Activated naive CD4-positive, alpha-beta T cell treated with anti-CD3 and anti-CD28 coated beads, Interleukin-2, amount 10 ng/mL, durations not matched to agents 7 days and 5 days (primary cell): Measurements from ENCODE around the gene EMSY.
"Not testable (repeated sequence)": the region's sequence is repeated elsewhere in the genome, so short reads cannot be mapped to it uniquely, and the experiment has no call there.

Source experiments
- CTCF ChIA-PET: fragments of 350-600 bp; sonication (Branson Sonifier 250); formaldehyde crosslinking; loops from one replicate; lab custom pipeline; 2021; ENCODE audit warnings: antibody characterized with exemption; lab: Charles Lee
- DNase-seq: peaks from one replicate; pipeline ENCODE4 v3.0.0-alpha.2; 2020
- H3K27ac Mint-ChIP-seq: one replicate; pipeline ENCODE4 v1.8.0; 2021; ENCODE audit warnings: mild to moderate bottlenecking, moderate library complexity, mixed read lengths
- H3K27me3 Mint-ChIP-seq: one replicate; pipeline ENCODE4 v1.8.0; 2021; ENCODE audit warnings: mild to moderate bottlenecking, mixed read lengths
- H3K36me3 Mint-ChIP-seq: one replicate; pipeline ENCODE4 v1.8.0; 2021; ENCODE audit warnings: mixed read lengths
- H3K4me1 Mint-ChIP-seq: one replicate; pipeline ENCODE4 v1.8.0; 2021; ENCODE audit warnings: mixed read lengths
- H3K4me3 Mint-ChIP-seq: one replicate; pipeline ENCODE4 v1.8.0; 2021; ENCODE audit warnings: mild to moderate bottlenecking, moderate library complexity, mixed read lengths
- H3K9me3 Mint-ChIP-seq: one replicate; pipeline ENCODE4 v1.8.0; 2021; ENCODE audit warnings: mixed read lengths

Gene EMSY

GRCh38 chr11:76577921-76578653, 133.3 kb downstream of the EMSY start:
- Mint-ChIP-seq H3K27me3 (peaks cover 35% of the 10 kb centered on the region), H3K4me1 (peaks cover 2% of the 10 kb centered on the region), H3K4me3 (no peak overlapping the region), H3K9me3 (no peaks in the 10 kb centered on the region), H3K27ac (no peak overlapping the region), H3K36me3 (no peaks in the 10 kb centered on the region)
- no peak for DNase-seq
- CTCF ChIA-PET: interaction anchor here (1.3 to 1.4 kb wide), 2 partner anchors 10 to 15 kb away, joined by 3 to 4 read pairs; no protein-coding TSS in a partner anchor

DNA sequence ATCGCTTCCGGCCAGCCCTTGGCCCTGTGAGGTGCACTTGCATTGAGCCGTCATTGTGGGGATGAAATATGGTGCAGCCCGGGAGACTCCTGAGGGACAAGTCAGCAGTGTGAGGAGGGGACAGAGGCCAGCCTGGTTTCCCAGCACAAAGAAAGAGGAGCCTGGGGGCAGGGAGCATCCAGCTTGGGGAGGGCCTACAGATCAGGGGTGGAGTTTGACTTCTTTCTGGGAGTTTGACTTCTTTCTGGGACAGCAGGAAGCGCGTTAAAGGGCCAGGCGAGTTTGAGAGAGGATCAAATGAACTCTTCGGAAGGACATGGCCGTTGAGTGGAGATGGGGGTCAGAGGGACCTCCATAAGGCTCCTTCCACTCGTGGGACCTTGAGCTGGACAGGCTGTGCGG, 133.8 kb downstream of the EMSY start:
- Mint-ChIP-seq H3K9me3 (no peaks in the 10 kb centered on the region), H3K4me3 (no peak overlapping the region), H3K27ac (no peak overlapping the region), H3K4me1 (no peaks in the 10 kb centered on the region), H3K36me3 (no peaks in the 10 kb centered on the region), H3K27me3 (peaks cover 35% of the 10 kb centered on the region)
- CTCF ChIA-PET: interaction anchor here (1.3 to 1.4 kb wide), 2 partner anchors 9 to 14 kb away, joined by 3 to 4 read pairs; no protein-coding TSS in a partner anchor
- no peak for DNase-seq

- peaks cover 35% of the 10 kb centered on the region for H3K27me3 Mint-ChIP-seq
- no peaks in the 10 kb centered on the region for H3K36me3 Mint-ChIP-seq
- no peaks in the 10 kb centered on the region for H3K9me3 Mint-ChIP-seq
- no peaks in the 10 kb centered on the region for H3K4me1 Mint-ChIP-seq
- no peak overlapping the region for H3K4me3 Mint-ChIP-seq
- CTCF ChIA-PET: no interaction called here
- H3K27ac Mint-ChIP-seq: no peak overlapping the region
- no peak for DNase-seq
Measured at GRCh38 chr11:76579056-76579751, 134.4 kb downstream of the EMSY start.

- CTCF ChIA-PET: no interaction called here
- H3K27ac Mint-ChIP-seq: no peak overlapping the region
- H3K4me1 Mint-ChIP-seq: no peaks in the 10 kb centered on the region
- H3K4me3 Mint-ChIP-seq: no peak overlapping the region
- peaks cover 30% of the 10 kb centered on the region for H3K27me3 Mint-ChIP-seq
- DNase-seq: no peak
- H3K36me3 Mint-ChIP-seq: no peaks in the 10 kb centered on the region
- H3K9me3 Mint-ChIP-seq: no peaks in the 10 kb centered on the region
Measured at GRCh38 chr11:76579752-76580151, 134.9 kb downstream of the EMSY start.

- DNase-seq, CTCF ChIA-PET, H3K27ac Mint-ChIP-seq, H3K4me3 Mint-ChIP-seq, H3K9me3 Mint-ChIP-seq, H3K4me1 Mint-ChIP-seq, H3K36me3 Mint-ChIP-seq: not testable (repeated sequence)
- H3K27me3 Mint-ChIP-seq: peaks cover 11% of the 10 kb centered on the region
Measured at GRCh38 chr11:76582471-76582870, 137.7 kb downstream of the EMSY start.

DNA sequence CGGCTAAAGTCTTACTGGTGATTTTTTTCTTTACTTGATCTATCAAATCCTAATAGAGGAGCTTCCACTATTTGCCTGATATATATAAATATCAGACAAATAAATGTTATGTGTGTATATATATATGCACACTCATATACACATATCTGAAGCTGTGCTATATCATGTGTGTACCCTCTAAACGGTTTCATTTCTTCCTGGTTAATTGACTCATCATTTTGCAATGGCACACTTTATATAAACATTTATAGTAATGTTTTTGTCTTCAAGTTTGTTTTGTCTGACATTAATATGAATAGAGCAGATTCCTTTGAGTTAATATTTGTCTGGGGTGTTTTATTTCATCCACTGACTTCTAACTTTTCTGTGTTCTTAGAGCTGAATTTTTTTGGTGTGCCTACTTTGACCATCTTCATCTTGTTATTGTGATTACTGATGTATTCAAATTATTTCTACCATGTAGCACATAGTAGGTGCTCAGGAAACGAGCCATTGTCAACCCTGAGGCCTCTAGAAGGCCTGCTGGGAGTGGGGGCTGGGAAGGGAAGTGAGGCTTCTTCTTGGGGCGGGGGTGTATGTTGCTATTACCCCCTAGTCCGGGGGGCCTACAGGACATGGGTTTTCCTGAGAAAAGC, 143.1 kb downstream of the EMSY start:
- CTCF ChIA-PET: interaction anchor here (1.2 kb wide), 1 partner anchor 10 kb away, joined by 3 read pairs; no protein-coding TSS in a partner anchor
- Mint-ChIP-seq H3K4me3 (no peak overlapping the region), H3K27ac (peak overlapping the region; percentile 87), H3K9me3 (peaks cover 2% of the 10 kb centered on the region), H3K4me1 (peaks cover 58% of the 10 kb centered on the region), H3K36me3 (peaks cover 4% of the 10 kb centered on the region), H3K27me3 (peaks cover 8% of the 10 kb centered on the region)
- DNase-seq: no peak

DNA sequence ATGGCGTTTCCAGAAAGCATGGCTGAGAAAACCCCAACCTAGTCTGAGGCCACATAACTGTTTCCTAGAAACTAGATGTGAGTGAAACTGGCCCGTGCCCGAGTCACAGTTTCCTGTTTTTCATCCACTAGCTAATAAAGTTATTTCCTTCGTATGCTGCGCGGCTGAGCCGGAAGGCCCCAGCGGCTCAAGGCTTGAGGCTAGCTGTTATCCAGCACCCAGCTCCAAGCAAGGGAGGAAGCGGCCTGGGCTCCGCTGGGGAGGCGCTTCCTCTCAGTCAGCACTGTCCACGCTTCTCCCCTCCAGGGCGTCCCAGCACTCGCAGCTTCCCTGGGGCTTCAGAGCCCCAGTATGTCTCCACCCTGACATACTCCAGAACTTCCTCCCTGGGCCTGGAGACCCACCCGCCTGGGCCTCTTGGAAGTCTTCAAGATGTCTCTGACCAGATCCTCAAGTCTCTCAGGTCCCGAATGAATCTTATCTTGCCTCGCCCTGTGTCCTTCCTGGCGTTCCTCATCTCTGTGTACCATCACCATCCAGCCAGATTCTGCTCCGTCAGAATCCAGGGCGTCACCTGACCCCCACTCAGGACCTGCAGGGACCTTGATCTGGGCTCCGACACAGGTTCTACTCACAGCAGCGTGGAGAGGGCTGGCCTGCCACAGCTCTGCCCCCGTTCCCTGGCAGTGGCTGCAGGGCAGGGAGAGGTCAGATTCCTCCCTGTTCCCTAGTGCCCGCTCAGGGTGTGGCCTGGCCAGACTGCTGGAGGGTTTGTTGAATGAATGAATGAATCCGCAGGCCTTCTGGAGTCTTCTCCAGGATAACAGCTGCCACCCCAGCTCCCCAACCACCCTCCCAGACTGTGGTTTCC, 143.9 kb downstream of the EMSY start:
- Mint-ChIP-seq H3K36me3 (peaks cover 4% of the 10 kb centered on the region), H3K4me3 (no peak overlapping the region), H3K27ac (peak overlapping the region; percentile 87), H3K4me1 (peaks cover 65% of the 10 kb centered on the region), H3K9me3 (peaks cover 2% of the 10 kb centered on the region), H3K27me3 (peaks cover 10% of the 10 kb centered on the region)
- DNase-seq: peak; percentile 70
- CTCF ChIA-PET: interaction anchor here (1.2 kb wide), 1 partner anchor 11 kb away, joined by 3 read pairs; no protein-coding TSS in a partner anchor

GRCh38 chr11:76589477-76589876, 144.7 kb downstream of the EMSY start:
- H3K4me1 Mint-ChIP-seq: peaks cover 69% of the 10 kb centered on the region
- CTCF ChIA-PET: interaction anchor here (1.2 kb wide), 1 partner anchor 9 kb away, joined by 5 read pairs; no protein-coding TSS in a partner anchor
- H3K4me3 Mint-ChIP-seq: no peak overlapping the region

DNA sequence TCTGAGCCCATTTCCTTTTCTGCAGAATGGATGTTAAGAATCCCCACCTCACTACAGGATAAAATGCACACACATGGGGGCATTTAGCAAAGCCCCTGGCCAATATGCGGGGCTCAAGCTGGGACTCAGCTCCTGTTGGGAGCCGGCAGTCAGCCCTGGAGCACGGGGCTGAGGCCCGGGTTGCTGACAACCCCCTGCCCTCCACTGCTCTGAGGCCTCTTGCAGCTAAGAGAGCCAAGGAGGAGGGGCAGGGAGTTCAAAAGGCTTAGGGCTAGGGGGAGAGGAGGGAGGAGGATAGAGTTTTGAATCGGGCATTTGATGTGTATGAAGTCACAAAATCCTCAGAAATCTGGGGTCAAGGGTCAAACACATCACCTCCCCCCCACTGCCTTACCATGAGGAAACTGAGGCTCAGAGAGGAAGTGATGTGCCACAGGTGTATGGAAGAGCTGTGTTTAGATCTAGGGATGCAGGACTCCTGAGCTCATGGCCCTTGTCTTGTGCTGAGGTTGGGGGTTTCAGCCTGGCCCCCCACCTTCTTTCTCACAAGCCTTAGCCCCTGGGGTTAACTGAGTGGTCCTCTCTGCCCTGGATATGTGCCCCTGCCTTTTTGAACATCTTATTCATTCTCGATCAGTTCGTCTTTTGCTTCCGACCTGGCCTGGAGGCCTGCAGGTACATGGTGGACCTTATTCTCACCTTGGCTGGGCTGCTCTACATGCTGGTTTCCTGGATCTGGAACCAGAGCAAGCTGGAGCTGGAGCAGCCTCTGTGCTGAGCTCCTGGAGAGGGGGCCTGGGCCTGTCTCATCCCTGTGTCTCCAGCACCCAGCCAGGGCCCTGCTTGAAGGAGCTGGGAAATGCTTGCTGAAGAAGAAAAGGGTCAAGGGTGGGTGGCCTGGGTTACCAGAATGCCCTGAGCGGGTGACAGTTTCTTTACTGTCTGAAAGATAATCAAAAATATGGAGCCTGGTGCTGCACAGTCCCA, 145.4 kb downstream of the EMSY start:
- H3K4me3 Mint-ChIP-seq: no peak overlapping the region
- CTCF ChIA-PET: interaction anchor here (1.2 kb wide), 1 partner anchor 8 kb away, joined by 5 read pairs; no protein-coding TSS in a partner anchor
- H3K27ac Mint-ChIP-seq: peak overlapping the region; percentile 87
- H3K36me3 Mint-ChIP-seq: peaks cover 9% of the 10 kb centered on the region
- peaks cover 2% of the 10 kb centered on the region for H3K9me3 Mint-ChIP-seq
- H3K27me3 Mint-ChIP-seq: peaks cover 20% of the 10 kb centered on the region
- H3K4me1 Mint-ChIP-seq: peaks cover 77% of the 10 kb centered on the region
- DNase-seq: no peak

More at GRCh38 chr11:76589477-76589876, 144.7 kb downstream of the EMSY start:
- Mint-ChIP-seq H3K27ac (peak overlapping the region; percentile 87), H3K9me3 (peaks cover 2% of the 10 kb centered on the region), H3K27me3 (peaks cover 14% of the 10 kb centered on the region), H3K36me3 (peaks cover 7% of the 10 kb centered on the region)
- no peak for DNase-seq

DNA sequence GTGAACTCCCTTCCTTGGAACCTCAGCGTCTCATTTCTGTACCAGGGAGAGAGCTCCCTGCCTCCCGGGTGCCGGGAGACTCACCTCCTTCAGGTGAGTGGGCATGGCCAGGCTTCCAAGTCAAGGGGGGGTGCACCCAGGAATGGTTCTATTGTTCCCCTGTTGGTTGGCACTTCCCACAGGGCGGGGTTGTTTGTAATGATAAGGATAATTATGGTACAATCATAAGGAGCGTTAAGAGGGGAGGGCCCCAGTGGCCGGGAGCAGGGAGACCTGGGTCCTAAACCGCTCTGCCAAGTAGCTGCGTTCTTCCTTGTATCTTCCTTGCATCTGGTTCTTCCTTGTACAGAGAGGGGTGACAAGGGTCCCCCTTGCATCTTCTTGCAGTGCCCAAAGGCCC, 146.6 kb downstream of the EMSY start:
- peaks cover 81% of the 10 kb centered on the region for H3K4me1 Mint-ChIP-seq
- CTCF ChIA-PET: no interaction called here
- H3K9me3 Mint-ChIP-seq: peaks cover 2% of the 10 kb centered on the region
- peaks cover 22% of the 10 kb centered on the region for H3K27me3 Mint-ChIP-seq
- no peak overlapping the region for H3K4me3 Mint-ChIP-seq
- DNase-seq: no peak
- peak overlapping the region; percentile 31 for H3K27ac Mint-ChIP-seq
- peaks cover 9% of the 10 kb centered on the region for H3K36me3 Mint-ChIP-seq

GRCh38 chr11:76592025-76592914, 147.5 kb downstream of the EMSY start:
- Mint-ChIP-seq H3K9me3 (peaks cover 2% of the 10 kb centered on the region), H3K27me3 (peaks cover 30% of the 10 kb centered on the region), H3K4me3 (no peak overlapping the region), H3K27ac (peak overlapping the region; percentile 80), H3K36me3 (peaks cover 9% of the 10 kb centered on the region), H3K4me1 (peaks cover 81% of the 10 kb centered on the region)
- peak; percentile 47 for DNase-seq
- CTCF ChIA-PET: interaction anchor here (1.6 kb wide), 1 partner anchor 14 kb away, joined by 4 read pairs; no protein-coding TSS in a partner anchor

DNA sequence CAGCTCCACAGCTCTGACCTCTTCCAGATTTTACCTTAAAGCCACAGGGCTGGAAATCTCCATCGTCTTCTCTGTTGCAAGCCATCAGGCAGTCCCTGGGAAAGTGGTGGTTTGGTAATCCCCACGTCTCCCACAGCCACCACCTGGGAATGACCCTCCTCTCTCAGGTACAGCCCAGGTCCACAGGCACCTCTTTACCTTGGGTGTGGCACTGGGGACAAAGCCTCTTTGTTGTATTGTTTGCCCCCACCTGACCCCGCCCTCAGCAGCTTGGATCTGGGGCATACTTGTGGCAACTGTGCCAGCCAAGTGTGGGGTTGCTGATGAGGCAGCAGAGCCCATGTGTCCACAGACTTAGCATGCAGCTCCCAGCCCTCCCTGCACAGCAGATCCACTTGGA, 148.1 kb downstream of the EMSY start:
- H3K27me3 Mint-ChIP-seq: peaks cover 37% of the 10 kb centered on the region
- CTCF ChIA-PET: interaction anchor here (1.6 kb wide), 1 partner anchor 15 kb away, joined by 4 read pairs; no protein-coding TSS in a partner anchor
- H3K36me3 Mint-ChIP-seq: peaks cover 9% of the 10 kb centered on the region
- H3K9me3 Mint-ChIP-seq: peaks cover 2% of the 10 kb centered on the region
- H3K4me3 Mint-ChIP-seq: no peak overlapping the region
- DNase-seq: no peak
- peaks cover 81% of the 10 kb centered on the region for H3K4me1 Mint-ChIP-seq
- no peak overlapping the region for H3K27ac Mint-ChIP-seq
